GM10248 (cell line): ENCODE data around the gene ZFYVE1.

Experiments used
- CTCF ChIA-PET: fragments of 300-600 bp; sonication (Branson Sonifier 250); formaldehyde crosslinking; extraction: SDS; loops from one replicate; lab custom pipeline; 2021; ENCODE audit warnings: antibody characterized with exemption; lab: Yijun Ruan, JAX
- POLR2A ChIA-PET: fragments of 350-650 bp; sonication (Branson Sonifier 250); formaldehyde crosslinking; extraction: SDS; loops from one replicate; lab custom pipeline; 2020; ENCODE audit warnings: antibody characterized with exemption; lab: Yijun Ruan, JAX
- DNase-seq: peaks from one replicate; pipeline ENCODE4 v3.0.0; 2012; ENCODE audit errors: extremely low spot score
- TF ChIP-seq, protein P1 (sequence below): IDR thresholded peaks from 2 replicates; pipeline ENCODE4 v1.5.1; 2012; ENCODE audit warnings: mild to moderate bottlenecking, low read depth; ENCODE audit errors: extremely low read depth, missing control alignments, control extremely low read depth

ZFYVE1 gene

DNA sequence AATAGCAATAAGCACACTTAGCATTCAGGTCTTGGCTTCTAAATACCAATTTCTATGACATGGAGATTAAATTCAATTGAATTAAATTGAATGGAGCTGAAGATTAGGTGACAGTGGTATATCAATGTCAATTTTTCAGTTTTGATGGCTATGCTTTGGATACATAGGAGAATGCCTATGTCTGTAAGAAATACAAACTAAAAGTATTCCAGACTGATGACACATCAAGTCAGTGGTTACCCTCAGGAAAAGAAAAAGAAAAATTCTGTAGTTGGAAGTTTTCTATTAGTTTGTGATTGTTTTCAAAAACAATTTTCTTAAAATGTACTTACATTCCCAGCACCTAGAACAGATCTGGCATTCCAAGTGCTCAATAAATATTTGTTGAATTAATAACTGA lies 105.5 kb downstream of the ZFYVE1 start:
- ChIA-PET CTCF (interaction anchor here (1.1 to 4.1 kb wide), 5 partner anchors 17 to 407 kb away, joined by 4 to 12 read pairs (median 6); no protein-coding TSS in a partner anchor), POLR2A (no interaction called here)
- TF ChIP-seq, protein P1, sequence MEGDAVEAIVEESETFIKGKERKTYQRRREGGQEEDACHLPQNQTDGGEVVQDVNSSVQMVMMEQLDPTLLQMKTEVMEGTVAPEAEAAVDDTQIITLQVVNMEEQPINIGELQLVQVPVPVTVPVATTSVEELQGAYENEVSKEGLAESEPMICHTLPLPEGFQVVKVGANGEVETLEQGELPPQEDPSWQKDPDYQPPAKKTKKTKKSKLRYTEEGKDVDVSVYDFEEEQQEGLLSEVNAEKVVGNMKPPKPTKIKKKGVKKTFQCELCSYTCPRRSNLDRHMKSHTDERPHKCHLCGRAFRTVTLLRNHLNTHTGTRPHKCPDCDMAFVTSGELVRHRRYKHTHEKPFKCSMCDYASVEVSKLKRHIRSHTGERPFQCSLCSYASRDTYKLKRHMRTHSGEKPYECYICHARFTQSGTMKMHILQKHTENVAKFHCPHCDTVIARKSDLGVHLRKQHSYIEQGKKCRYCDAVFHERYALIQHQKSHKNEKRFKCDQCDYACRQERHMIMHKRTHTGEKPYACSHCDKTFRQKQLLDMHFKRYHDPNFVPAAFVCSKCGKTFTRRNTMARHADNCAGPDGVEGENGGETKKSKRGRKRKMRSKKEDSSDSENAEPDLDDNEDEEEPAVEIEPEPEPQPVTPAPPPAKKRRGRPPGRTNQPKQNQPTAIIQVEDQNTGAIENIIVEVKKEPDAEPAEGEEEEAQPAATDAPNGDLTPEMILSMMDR = no peak
- DNase-seq = no peak

DNA sequence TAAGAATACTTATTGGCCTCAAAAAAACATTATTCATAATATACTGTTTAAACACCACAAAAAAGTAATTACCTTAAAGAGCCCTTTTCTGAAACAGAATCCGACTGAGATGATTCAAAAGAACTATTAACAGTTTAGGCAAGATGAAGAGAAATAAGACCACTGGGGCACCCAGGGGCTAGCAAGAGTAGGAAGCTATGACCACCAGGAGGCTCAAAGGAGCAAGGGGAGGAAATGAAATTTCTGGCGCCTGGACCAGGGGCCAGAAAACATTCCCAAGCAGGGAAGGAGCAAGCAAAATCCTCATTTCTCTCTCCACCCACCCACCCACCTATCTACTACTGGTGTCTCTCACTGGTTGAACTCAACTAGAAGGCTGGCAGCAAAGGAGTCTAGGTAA lies 106.9 kb downstream of the ZFYVE1 start:
- TF ChIP-seq, protein P1 = no peak
- CTCF ChIA-PET = interaction anchor here (1.0 to 4.1 kb wide), 3 partner anchors 12 to 403 kb away, joined by 4 to 12 read pairs (median 5); no protein-coding TSS in a partner anchor
- POLR2A ChIA-PET = no interaction called here
- no peak for DNase-seq
